GM19395 (cell line): Measurements from ENCODE around the gene GRB2.
A peak's percentile ranks its signal among the peaks of the same experiment; 100 is the strongest.
"Not testable (repeated sequence)": the region's sequence is repeated elsewhere in the genome, so short reads cannot be mapped to it uniquely, and the experiment has no call there.

Experiments
- ATAC-seq: cut with Tn5 transposase; IDR thresholded peaks from one replicate; pipeline ENCODE4 v1.9.1; 2021; ENCODE audit warnings: mild to moderate bottlenecking, moderate library complexity; ENCODE audit not compliant: unreplicated experiment

Gene GRB2

GRCh38 chr17:75325827-75326225 lies 79.7 kb downstream of the GRB2 start:
- no peak for ATAC-seq

GRCh38 chr17:75325348-75325747 lies 80.1 kb downstream of the GRB2 start:
- no peak for ATAC-seq

GRCh38 chr17:75321506-75321905 lies 84.0 kb downstream of the GRB2 start:
- no peak for ATAC-seq

- ATAC-seq, result peak; percentile 56
These were observed 85.4 kb downstream of the GRB2 start for GRCh38 chr17:75319904-75320691.

- no peak for ATAC-seq
These were observed 86.8 kb downstream of the GRB2 start for GRCh38 chr17:75318615-75319222.

GRCh38 chr17:75318211-75318610 lies 87.3 kb downstream of the GRB2 start:
- no peak for ATAC-seq

GRCh38 chr17:75317671-75318070 lies 87.8 kb downstream of the GRB2 start:
- ATAC-seq, result no peak

GRCh38 chr17:75316253-75316652 lies 89.2 kb downstream of the GRB2 start:
- no peak for ATAC-seq

- ATAC-seq, result no peak
These were observed 89.8 kb downstream of the GRB2 start for GRCh38 chr17:75315541-75316243.

- ATAC-seq, result no peak
These were observed 91.4 kb downstream of the GRB2 start for GRCh38 chr17:75313941-75314551.

GRCh38 chr17:75308732-75309629 lies 96.5 kb downstream of the GRB2 start:
- ATAC-seq, result no peak

- ATAC-seq, result no peak
These were observed 97.3 kb downstream of the GRB2 start for GRCh38 chr17:75307957-75308731.

GRCh38 chr17:75301502-75302206 lies 103.8 kb downstream of the GRB2 start:
- ATAC-seq, result no peak

GRCh38 chr17:75301049-75301448 lies 104.4 kb downstream of the GRB2 start:
- no peak for ATAC-seq

- ATAC-seq, result no peak
These were observed 105.2 kb downstream of the GRB2 start for GRCh38 chr17:75300280-75300679.

- peak; percentile 58 for ATAC-seq
These were observed 110.0 kb downstream of the GRB2 start for GRCh38 chr17:75295201-75296158.

GRCh38 chr17:75292810-75293448 lies 112.5 kb downstream of the GRB2 start:
- not testable (repeated sequence) for ATAC-seq
